HG03378 (cell line): ENCODE data around the gene MTUS2.
"Not testable (repeated sequence)": the region's sequence is repeated elsewhere in the genome, so short reads cannot be mapped to it uniquely, and the experiment has no call there.

Experiments used
- ATAC-seq: cut with Tn5 transposase; IDR thresholded peaks from one replicate; pipeline ENCODE4 v1.9.1; 2021; ENCODE audit warnings: mild to moderate bottlenecking, moderate library complexity; ENCODE audit not compliant: unreplicated experiment

Gene MTUS2

DNA sequence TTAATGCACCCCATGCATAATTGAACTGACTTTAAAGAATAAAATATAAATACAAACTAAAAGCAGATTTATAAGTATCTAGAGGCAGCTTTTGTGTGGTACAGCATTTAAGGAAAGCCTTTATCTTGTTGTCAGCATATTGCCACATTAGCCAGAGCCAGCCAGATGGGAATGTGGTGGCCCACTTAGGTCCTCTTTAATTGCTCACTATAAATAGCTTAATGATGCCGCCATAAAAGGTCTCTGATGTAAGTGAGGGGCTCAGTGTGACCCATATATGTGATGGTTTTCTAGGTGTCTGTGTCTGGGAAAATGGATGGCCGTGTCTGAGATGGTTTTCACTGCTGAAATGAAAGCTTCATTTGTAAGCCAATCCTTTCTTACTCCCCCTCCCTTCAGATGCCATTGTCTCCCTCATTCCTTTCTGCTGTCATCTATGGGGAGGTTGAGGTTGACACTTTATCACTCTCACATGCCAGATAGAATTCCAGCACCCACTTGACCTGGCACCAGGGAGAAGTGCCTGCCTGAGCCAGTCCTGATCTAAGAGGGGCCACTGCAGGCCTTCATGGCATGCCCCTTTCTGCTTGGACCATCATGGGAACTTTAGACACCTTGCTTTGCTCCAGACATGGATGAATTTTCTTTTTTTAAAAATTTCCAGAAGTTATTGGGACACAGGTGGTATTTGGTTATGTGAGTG lies 135.3 kb downstream of the MTUS2 start:
- no peak for ATAC-seq

DNA sequence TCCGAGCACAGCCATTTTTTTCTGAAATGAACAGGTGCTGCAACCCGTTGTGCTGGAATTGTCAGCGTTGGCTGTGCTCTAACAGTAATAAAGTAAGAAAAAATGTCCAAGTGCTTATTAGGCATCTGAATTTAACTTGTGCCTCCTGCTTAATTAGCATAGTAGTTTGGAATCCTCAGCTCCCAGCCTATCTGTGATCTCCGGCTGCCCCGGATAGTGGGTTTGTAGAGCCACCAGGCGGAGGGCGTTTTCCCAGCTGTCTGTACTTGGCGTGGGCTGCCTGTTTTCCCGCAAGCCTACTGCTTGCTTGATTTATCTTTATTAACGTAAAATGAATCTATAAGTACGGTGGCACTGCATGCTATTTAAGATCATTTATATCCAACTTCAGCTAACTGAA lies 137.9 kb downstream of the MTUS2 start:
- ATAC-seq = no peak

DNA sequence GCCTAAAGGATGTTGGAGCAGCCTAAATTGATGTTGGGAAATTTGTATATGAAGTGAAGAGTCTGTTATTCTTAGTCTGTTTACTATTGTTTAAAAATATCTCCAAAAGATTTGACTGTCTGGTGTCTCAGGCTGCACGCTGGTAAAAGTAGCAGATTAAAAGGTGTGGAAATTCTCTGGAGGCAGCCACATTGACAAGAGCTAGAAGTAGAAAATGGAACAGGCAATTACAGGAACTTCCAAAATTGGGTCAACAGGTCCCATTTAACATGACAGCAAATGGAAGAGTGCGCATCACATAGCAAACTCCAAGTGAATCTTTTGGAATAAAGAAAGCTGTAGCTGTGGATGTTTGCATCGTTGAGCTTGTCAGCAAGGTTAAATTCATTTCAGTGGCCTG lies 138.3 kb downstream of the MTUS2 start:
- no peak for ATAC-seq

DNA sequence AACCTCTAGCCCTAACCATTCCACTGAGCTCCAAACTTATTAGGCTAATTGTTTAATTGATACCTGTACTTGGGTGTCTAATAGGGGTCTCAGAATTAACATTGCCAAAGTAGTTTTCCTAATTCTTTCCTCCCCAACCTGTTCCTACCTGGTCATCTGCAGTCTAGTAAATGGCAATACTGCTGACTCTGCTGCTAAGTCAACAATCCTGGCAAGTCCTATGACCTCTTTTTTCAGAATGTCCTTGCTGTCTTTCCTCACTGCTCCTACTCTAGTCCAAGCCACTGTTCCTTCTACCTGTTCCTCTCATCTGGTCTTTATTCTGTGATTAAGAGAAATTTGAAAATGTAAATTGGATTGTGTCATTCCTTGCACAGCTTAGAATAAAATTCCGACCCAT lies 143.9 kb downstream of the MTUS2 start:
- ATAC-seq = no peak

DNA sequence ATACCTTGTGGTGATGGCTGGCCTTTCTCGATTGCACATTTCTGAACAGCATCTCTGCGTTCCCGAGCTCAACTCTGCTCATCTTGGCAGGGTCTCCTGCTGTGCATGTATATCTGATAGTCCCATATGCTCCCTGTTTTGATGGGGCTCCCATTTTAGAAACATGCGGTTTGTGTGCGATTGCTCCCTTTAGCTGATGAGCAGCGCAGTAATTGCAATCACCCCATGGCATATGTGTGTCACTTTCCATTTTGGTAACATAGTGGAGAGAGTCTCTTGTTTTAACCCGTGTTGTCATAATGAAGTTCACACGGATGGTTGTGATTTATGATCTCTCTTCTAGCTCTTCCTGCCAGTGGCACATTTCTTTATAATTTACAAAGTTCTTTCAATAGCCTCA lies 144.7 kb downstream of the MTUS2 start:
- ATAC-seq = no peak

DNA sequence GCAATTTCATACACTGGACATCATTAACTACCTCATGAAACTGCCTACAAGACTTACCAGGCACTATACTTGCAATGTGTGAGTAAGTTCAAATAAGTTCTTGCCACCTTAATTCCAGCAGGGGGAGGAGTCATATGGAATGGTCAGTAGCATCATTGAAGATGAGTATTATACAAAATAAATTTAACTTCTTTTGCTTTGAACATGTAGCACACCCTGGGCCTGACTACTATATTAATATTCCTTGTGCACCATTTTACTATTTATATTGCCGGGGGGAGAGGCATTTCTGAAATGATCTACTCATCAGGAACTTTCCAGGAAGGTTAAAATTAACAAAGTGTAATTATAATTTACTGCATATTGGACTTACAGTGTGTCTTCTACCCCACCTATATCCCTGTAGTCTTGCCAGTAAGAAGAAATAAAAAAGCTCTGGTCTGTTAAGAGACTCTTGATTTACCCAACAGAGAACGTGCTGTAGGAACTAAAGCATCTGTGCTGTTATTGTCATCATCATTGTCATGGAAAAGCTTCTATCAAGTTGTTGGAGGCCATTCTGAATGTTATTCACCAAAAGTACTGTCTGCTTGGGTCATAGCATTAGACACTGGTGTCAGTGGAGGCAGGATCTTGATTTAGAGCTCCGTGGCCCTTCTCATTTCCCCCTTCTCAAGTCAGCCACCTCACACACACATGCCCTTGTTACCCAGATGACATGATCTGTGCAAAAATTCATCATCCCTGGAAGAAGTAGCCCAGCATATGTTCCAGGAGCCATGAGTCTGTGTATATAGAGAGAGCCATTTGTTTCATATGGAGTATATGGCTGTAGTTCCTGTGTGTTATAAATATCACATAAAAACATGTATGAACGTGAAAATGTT lies 147.1 kb downstream of the MTUS2 start:
- no peak for ATAC-seq

DNA sequence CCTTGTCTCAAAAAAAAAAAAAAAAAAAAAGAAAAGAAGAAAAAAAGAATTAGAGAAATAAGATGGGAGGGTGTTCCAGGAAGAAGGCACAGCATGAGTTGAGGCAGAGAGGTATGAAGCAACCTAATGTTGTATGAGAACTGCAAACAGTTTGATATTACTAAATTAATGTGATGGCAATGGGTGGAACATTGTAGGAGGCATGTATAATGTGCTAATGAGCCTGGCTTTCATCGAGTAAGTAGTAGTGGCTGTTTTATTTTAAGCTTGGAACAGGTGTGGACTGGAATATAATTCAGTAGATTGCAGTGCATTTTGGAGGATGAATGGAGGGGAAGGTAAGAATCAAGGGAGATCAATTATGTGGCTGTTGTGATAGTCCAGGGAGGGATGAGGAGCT lies 156.1 kb downstream of the MTUS2 start:
- no peak for ATAC-seq

DNA sequence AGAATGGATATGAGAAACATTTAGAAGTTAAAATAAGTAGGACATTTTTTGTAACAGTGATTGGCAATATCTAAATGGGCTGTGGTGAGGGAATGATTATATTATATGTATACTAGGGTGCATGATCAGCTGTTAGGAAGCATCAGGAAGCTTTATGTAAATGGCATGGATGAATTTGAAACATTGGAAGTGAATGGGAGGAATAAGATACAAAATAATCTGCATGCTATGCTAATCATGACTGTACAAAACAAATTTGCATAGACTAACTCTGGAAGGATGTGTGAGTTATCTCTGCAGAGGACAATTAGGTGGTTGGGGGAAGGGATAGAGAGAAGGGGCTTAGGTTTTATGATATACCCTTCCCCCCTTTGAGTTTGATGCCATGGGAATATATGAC lies 156.5 kb downstream of the MTUS2 start:
- ATAC-seq = no peak

DNA sequence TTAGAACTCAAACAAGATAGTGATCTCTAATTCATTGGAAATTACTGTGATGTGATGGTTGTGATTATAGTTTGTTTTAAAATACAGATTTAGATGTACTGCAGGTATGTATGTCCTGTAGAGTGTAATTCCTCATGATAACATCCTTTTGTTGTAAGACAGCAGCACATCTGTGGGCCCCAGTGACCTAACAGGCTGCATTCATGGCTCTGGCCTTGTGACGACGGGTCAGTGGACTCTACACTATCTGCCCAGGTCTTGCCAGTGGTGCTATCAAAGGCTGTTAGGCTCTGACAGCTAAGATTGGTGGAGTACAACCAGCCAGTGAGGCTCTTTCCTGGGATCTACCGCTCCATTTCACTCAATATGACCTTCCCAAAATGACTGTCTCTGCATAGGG lies 158.4 kb downstream of the MTUS2 start:
- ATAC-seq = no peak

DNA sequence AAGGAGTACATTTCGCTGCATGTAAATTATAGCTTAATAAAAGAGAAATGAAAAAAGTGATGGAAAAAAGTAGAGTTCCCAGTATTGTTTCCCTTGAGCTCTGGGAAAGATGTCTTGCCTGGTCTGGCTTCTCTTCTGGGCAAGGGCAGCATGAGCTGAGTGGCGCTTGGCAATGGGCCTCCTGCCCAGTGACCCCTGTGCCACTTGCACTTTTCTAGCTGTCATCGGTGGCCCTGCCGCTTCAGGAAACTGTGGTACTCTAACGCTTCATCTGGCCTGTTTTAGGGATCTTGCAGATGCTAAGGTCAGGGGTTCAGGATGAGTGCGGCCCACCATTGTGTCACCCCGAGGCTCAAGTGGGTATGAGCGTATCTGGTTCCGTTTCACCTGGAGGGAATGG lies 161.4 kb downstream of the MTUS2 start:
- no peak for ATAC-seq

DNA sequence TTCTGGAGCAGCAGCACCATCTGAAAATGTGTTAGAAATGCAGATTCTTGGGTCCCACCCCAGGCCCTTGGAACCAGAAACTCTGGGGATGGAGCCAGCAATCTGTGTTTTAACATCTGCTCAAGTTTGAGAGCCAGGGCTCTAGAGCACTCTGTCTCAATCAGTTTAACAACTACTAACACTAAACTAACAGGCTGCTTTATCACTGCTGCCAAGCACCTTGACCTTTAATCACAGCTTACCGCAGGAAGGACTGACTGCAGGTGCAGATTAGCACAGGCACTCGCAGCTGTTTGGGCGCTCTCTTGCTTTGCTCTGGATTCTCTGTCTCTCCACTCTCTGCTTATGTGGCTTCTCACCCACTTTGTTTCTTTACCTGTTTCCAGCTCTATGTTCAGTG lies 163.5 kb downstream of the MTUS2 start:
- no peak for ATAC-seq

DNA sequence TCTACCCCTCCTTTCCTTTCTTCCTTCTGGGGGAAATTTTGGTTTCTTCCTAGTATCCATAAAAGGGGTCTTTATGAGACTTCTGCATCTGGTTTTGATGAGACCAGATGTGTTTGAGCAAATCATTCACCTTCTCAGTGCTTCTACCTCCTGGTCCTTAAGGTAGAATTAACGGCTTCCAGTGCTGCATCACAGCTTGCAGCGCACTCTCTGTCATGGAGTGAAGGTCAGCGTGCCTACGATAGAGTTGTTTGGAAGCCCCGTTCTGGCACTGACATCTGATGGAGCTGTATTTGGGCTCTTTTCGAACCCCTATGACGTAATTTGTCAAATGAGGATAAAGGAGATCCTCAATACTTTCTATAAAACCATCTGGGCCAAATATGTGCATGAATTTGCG lies 164.2 kb downstream of the MTUS2 start:
- no peak for ATAC-seq

DNA sequence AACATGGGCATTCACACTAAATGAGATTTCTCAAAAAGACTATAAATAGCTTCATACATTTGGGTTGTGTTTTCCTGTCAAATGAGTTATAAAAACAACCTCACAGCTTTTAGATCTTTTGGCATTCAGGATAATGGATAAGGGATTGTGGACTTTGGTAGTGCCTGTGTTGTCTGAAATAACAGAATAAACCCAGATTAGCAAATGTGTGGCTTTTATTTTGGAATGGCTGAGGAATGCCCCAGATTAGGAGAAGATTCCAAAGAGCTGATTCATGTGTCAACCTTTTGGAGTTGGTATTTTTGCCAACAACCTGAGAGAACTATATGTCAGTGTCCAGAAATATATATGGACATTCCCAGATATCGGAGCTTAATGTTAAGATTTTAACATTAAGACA lies 164.7 kb downstream of the MTUS2 start:
- ATAC-seq = no peak

DNA sequence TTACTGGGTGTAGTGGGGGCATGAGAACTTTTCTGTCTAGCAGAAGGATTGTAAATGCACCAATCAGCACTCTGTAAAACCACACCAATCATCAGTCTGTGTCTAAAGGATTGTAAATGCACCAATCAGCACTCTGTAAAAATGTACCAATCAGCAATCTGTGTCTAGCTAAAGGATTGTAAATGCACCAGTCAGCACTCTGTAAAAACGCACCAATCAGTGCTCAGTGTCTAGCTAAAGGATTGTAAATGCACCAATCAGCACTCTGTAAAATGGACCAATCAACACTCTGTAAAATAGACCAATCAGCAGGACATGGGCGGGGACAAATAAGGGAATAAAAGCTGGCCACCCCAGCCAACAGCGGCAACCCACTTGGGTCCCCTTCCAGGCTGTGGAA lies 170.2 kb downstream of the MTUS2 start:
- not testable (repeated sequence) for ATAC-seq

DNA sequence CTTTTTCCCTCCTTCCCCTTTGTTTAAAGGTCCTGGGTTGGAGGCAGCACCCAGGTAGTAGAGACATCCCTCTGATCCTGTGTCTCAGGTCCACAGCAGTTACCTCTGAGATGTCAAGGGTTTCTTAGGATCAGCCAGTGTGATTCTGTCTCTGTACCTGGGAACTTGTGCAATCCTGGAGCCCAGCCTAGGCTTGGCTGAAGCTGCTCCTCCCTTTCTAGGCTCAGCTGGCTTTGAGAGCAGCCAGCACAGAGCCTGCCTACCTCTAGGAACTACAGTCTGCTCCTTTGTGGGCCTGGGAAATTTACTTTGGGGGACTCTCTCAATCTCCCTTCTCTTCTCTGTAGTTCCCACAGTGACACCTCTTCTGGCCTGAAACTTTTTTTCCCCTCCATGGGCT lies 171.6 kb downstream of the MTUS2 start:
- ATAC-seq = no peak

DNA sequence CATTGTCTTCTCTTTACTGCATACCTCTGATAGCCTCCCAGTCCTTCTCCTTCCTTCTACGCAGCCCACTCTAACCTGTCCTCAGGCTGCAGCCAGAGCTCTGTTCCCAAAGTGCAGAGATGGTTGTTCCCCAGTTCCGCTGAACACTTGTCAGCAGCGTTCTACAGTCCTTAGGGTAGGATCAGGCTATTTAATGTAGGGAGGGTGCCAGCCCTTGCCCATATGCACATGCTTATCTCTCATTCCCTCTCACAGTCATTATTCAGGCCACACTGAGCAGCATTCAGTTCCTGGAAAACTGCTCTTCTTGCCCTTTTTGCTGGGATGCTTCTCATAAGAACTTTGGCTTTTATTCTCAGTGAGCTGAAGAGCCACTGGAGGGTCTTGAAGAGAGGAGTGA lies 180.7 kb downstream of the MTUS2 start:
- no peak for ATAC-seq

DNA sequence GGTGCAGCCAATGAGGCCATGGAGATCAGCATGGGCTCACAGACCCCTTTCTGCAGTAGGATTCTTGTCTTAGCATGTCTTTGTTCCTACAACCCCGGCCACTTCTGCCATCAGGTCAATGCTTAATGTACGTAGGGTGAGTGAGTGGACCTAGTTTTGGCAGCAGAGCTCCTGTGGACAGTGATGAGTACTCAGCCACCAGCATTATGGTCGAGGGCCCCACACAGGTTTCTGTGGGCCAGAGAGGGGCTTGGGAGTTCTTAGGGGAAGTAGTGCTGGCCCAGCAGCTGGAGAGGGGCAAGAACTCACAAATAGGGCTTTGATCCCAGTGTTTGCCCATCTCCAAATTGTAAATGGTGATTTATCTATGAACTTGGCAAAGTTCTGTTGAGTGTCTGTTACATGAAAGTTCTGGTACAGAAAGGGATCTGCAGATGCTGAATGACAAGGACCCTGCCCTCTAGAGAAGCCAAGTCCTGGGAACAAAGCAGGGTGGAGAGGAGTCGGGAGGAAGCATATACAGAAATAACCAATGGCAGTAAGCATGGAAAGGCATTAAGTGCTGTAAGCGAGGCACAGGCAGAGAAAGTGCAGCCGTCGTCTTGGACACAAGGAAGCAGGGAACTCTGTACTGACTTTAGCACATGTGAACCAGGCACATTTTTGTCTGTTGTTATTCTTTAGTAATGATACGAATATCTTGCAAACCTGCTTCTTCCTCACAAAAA lies 185.1 kb downstream of the MTUS2 start:
- ATAC-seq = no peak

DNA sequence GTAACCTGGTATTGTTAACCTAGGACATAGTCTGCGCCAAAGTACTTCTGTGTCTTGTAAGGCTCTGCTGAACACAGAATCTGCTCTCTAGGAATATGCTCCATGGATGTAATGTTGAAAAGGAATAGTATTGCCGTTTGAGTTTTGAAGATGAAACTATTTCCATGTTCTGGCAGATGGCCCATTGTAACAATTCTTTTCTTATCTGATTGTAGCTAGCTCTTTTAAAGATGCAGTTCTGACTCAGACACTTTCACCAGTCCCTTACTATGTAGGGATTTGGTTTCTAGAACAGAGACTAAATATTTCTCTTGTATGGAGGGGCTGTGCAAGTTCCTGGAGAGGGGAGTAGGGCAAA lies 185.6 kb downstream of the MTUS2 start:
- no peak for ATAC-seq

DNA sequence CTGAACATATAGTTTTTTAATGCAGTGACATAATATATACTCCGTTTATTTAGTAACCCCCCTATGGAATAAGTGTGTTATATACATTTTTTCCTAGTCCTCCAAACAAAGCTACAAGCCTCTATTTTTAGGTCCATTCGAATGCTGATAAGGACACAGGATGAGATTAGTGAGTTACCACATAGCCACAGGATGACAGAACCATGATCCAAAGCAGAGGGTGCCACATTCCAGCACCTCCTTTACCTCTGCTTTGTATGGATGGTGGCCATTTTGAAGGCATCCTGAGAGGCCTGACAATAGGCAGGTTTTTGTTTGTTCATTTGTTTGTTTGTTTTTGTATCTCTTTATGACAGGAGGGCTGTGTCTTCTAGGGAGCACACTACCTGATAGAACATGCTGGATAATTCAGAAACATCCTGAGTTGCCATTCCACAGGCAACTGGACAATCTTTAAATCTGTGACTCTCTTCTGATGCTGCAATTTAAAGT lies 186.3 kb downstream of the MTUS2 start:
- ATAC-seq = no peak

DNA sequence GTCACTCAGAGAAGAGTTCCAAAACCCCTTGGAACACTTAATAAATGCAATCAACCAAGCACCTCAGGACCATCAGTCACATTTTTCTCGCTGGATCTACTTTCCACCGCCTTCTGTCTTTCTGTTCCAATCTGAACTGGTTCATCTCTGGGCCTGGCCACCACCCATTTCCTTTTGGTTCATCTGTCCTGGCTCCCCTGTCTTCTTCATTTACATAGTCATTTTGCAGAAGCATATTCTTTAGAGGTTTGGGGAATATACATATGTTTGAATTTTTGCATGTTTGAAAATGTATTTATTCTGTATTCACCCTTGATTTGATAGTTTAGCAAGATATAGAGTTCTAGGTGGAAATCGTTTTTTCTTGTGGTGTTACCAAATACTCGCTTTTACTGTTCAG lies 188.2 kb downstream of the MTUS2 start:
- ATAC-seq = no peak

DNA sequence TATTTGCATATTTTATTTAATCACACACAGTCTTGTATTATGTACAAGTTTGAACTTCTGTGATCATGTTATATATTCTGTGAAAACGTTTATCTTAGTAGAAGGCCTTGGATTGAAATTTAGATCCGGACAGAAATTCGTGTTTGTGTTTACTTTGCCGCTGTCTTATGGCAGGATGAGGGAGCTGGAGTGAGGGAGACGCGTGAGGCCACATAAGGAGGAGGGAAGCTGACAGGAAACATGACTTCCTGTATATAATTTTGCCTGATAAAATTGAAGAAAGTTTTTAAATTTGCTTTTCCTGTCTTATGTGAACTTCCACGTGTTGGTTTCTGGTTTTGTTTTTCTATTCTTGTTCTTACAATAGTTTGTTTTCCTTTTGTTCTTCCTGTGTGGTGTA lies 200.2 kb downstream of the MTUS2 start:
- ATAC-seq = no peak

DNA sequence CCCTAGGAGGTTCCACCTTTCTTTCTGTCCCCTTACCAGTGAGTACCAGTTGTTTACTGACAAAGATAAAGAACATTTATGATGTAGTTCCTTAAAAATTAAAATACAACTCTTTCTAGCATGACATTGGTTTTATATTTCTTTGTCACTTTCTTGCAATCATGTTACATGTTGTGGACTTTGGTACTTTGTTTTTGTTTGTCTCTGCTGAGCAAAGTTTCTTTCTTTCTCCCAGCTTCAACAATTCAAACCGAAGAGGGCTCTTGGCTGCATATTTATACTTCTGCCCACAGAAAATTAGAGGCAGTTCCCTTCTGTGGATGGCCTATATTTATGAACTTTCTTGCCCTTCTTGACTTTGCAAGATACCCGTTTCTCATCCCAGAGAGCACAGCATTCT lies 201.2 kb downstream of the MTUS2 start:
- ATAC-seq = no peak
